H1 (cell line): Measurements from ENCODE around the gene SLC37A3. TPM values are rescaled to one million over a fixed set of nuclear protein-coding genes. Genes with fewer than 3 reads are reported as not detected.

Experiments
- BACH1 ChIP-seq: IDR thresholded peaks from 2 replicates; pipeline ENCODE4 v1.6.1; 2012; ENCODE audit warnings: low read length, improper control_type of control experiment
- CEBPB ChIP-seq: IDR thresholded peaks from 2 replicates; pipeline ENCODE4 v1.6.1; 2012; ENCODE audit warnings: low read depth, low read length
- CHD7 ChIP-seq: fragments of 300-600 bp; sonication (generic); IDR thresholded peaks from 2 replicates; pipeline ENCODE4 v1.7.1; 2012; ENCODE audit warnings: low read length, moderate library complexity, mild to moderate bottlenecking, inconsistent platforms; ENCODE audit not compliant: insufficient replicate concordance
- E2F6 ChIP-seq: IDR thresholded peaks from 2 replicates; pipeline ENCODE4 v1.6.1; 2012; ENCODE audit warnings: inconsistent platforms
- EGR1 ChIP-seq: IDR thresholded peaks from 2 replicates; pipeline ENCODE4 v1.6.1; 2011; ENCODE audit warnings: low read depth, low read length, borderline replicate concordance
- PHF8 ChIP-seq: fragments of 200-600 bp; sonication (generic); conservative IDR thresholded peaks from 2 replicates; pipeline ENCODE4 v1.7.1; 2012; ENCODE audit warnings: low read depth, mild to moderate bottlenecking, inconsistent platforms, low read length, moderate library complexity
- POU5F1 ChIP-seq: IDR thresholded peaks from 2 replicates; pipeline ENCODE4 v1.6.1; 2011; ENCODE audit warnings: low read depth, mild to moderate bottlenecking, low read length, moderate library complexity
- SUZ12 ChIP-seq: fragments of 200-600 bp; sonication (generic); IDR thresholded peaks from 2 replicates; pipeline ENCODE4 v1.6.1; 2012; ENCODE audit warnings: mild to moderate bottlenecking, inconsistent platforms, low read length, moderate library complexity, mixed read lengths
- TAF1 ChIP-seq: IDR thresholded peaks from 2 replicates; pipeline ENCODE4 v1.6.1; 2011; ENCODE audit warnings: mild to moderate bottlenecking, low read depth, low read length
- TBP ChIP-seq: IDR thresholded peaks from 2 replicates; pipeline ENCODE4 v1.6.1; 2011; ENCODE audit warnings: low read depth, low read length, improper control_type of control experiment
- polyA plus RNA-seq, 7 experiments: library from polyadenylated mRNA; depleted of rRNA in 3 of 7; stranded (reverse) in 5 of 7; unstranded in 2 of 7; fragments of >200 nt in 5 of 7; fragments of 200-250 nt in 2 of 7; gene quantifications; 1 replicate in 5 of 7; 2 replicates in 1 of 7; 4 replicates in 1 of 7; pipeline versions ENCODE4 v1.2.1 to v1.2.3, GENCODE V29; 2011 to 2013; ENCODE audit warnings: missing spikeins in 2 of 7, mixed read lengths in 2 of 7
- total RNA-seq: library from RNA; stranded (reverse); fragmentation: NEBNext Ultra II Directional; extraction: Animal tissue kit (Norgen Biotek cat#: 25700); gene quantifications from 2 replicates; pipeline ENCODE4 v1.2.1, GENCODE V29; 2021

SLC37A3 gene
- total and polyA plus RNA-seq, 2 of the 8 experiments (the other 6 are each of a cell fraction or from before 2014, with no cell fraction given) = 58.2 to 71.0 TPM

- TF ChIP-seq CHD7 (no peak), SUZ12 (no peak), POU5F1 (no peak), EGR1 (no peak), TAF1 (no peak), CEBPB (no peak), BACH1 (no peak), PHF8 (no peak), E2F6 (no peak), TBP (no peak)
Observed at GRCh38 chr7:140426130-140426529, 27.8 kb upstream of the SLC37A3 start (continued).
